Sigmoid colon (tissue), 7 donors: ENCODE measurements around the gene FHOD3. TPM values are rescaled to one million over a fixed set of nuclear protein-coding genes. Genes with fewer than 3 reads are reported as not detected.
"Not testable (repeated sequence)": the region's sequence is repeated elsewhere in the genome, so short reads cannot be mapped to it uniquely, and the experiment has no call there.

Experiments used
- DNase-seq: peaks from one replicate; pipeline ENCODE4 v3.0.0-alpha.2; 2019
- H3K27ac ChIP-seq, 4 donors: fragments of 200-600 bp; sonication (generic); one replicate each; pipeline ENCODE4 v1.5.1; 2016 to 2019; ENCODE audit warnings: mild to moderate bottlenecking in 1 of 4
- H3K27me3 ChIP-seq, 3 donors: fragments of 200-600 bp; sonication (generic); one replicate each; pipeline ENCODE4 v1.5.1; 2019; ENCODE audit warnings: mild to moderate bottlenecking in 1 of 3
- H3K36me3 ChIP-seq, 4 donors: fragments of 200-600 bp; sonication (generic); one replicate each; pipeline ENCODE4 v1.5.1; 2016 to 2019
- H3K4me1 ChIP-seq, 4 donors: fragments of 200-600 bp; sonication (generic); one replicate each; pipeline ENCODE4 v1.5.1; 2017 to 2019
- H3K4me3 ChIP-seq, 4 donors: fragments of 200-600 bp; sonication (generic); one replicate each; pipeline ENCODE4 v1.5.1; 2017 to 2019; ENCODE audit warnings: mild to moderate bottlenecking in 2 of 4, moderate library complexity in 1 of 4
- H3K9me3 ChIP-seq, 4 donors: fragments of 200-600 bp in 3 of 4; sonication (generic) in 3 of 4; one replicate each; pipeline versions ENCODE4 v1.5.1 to v1.6.1; 2013 to 2019
- CTCF ChIP-seq, 4 experiments: fragments of 450-650 bp in 3 of 4; fragments of 200-600 bp in 1 of 4; IDR thresholded peaks; one replicate each; pipeline ENCODE4 v1.5.1; 2016 to 2019; ENCODE audit warnings: antibody characterized with exemption in 4 of 4, mild to moderate bottlenecking in 3 of 4, moderate library complexity in 2 of 4
- EP300 ChIP-seq, 4 donors: sonication (generic); formaldehyde crosslinking; IDR thresholded peaks; one replicate each; pipeline ENCODE4 v1.6.1; 2017; ENCODE audit warnings: antibody characterized with exemption in 4 of 4
- POLR2A ChIP-seq, 2 donors: fragments of 450-650 bp; IDR thresholded peaks; one replicate each; pipeline ENCODE4 v1.6.1; 2016; ENCODE audit warnings: antibody characterized with exemption in 2 of 2, mild to moderate bottlenecking in 2 of 2, moderate library complexity in 2 of 2
- POLR2AphosphoS5 ChIP-seq, 4 donors: sonication (generic); formaldehyde crosslinking; IDR thresholded peaks; one replicate each; pipeline ENCODE4 v1.6.1; 2017; ENCODE audit warnings: antibody characterized with exemption in 4 of 4
- WGBS, 2 donors: extraction: QIAGEN DNeasy Blood & Tissue Kit; methylation state at CpG; one replicate each; pipeline ENCODE4 v1.1.7; 2013; 5-methylcytosine and 5-hydroxymethylcytosine counted together
- intact Hi-C: fragments of 100-400 bp; cut with DNase I; formaldehyde crosslinking; loops from one replicate; pipeline ENCODE4 v1.15.1; 2023
- polyA plus RNA-seq, 3 donors: library from polyadenylated mRNA; stranded (reverse); fragments of 200-250 nt; gene quantifications; one replicate each; pipeline ENCODE4 v1.2.3, GENCODE V29; 2013
- total RNA-seq, 4 donors: library from RNA; depleted of rRNA; stranded (reverse); fragments of >200 nt; gene quantifications; one replicate each; pipeline ENCODE4 v1.1.0, GENCODE V29; 2016
- donor health status: healthy with polysubstance abuse.
- donor health status: Bipolar disorder and iron deficiency.
- donor health status: healthy.

FHOD3 gene
- total and polyA plus RNA-seq, 7 donors: 1.2 to 24.9 (median 9.5) TPM

DNA sequence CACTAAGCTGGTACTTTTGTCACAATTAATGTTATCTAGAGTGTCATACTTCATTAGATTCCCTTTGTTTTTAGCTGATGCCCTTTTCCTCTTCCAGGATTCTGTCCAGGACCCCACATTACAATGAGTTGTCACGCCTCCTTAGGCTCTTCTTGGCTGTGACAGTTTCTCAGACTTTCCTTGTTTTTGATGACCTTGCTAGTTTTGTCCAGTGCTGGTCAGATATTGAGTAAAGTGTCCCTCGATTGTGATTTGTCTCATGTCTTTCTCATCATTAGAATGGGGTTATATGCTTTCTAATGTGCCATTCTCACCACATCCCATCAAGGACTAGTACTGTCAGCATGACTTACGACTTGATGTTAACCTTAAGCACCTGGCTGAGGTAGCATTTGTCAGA, 162.3 kb downstream of the FHOD3 start:
- H3K9me3 ChIP-seq: no peaks in the 10 kb centered on the region
- no peaks in the 10 kb centered on the region for H3K27me3 ChIP-seq
- intact Hi-C loops: no loop called here
- TF ChIP-seq POLR2A (IDR thresholded peaks at IDR 0.05) (no peak), CTCF (IDR thresholded peaks at IDR 0.05) (no peak), EP300 (IDR thresholded peaks at IDR 0.05) (no peak), POLR2AphosphoS5 (IDR thresholded peaks at IDR 0.05) (no peak)
- no peaks in the 10 kb centered on the region for H3K4me1 ChIP-seq
- no peak for DNase-seq
- H3K4me3 ChIP-seq: no peak overlapping the region
- WGBS, 2 donors: 75% methylated on average over 3 of the region's 3 CpGs
- H3K36me3 ChIP-seq: no peaks in the 10 kb centered on the region
- no peak overlapping the region for H3K27ac ChIP-seq

GRCh38 chr18:36460324-36460850, 162.9 kb downstream of the FHOD3 start:
- H3K36me3 ChIP-seq: no peaks in the 10 kb centered on the region
- WGBS, 2 donors: 82% methylated on average over 2 of the region's 2 CpGs
- intact Hi-C loops: no loop called here
- no peaks in the 10 kb centered on the region for H3K9me3 ChIP-seq
- no peak overlapping the region for H3K27ac ChIP-seq
- DNase-seq: no peak
- no peak overlapping the region for H3K4me3 ChIP-seq
- TF ChIP-seq POLR2A (IDR thresholded peaks at IDR 0.05) (no peak), POLR2AphosphoS5 (IDR thresholded peaks at IDR 0.05) (no peak), EP300 (IDR thresholded peaks at IDR 0.05) (no peak), CTCF (IDR thresholded peaks at IDR 0.05) (no peak)
- no peaks in the 10 kb centered on the region for H3K27me3 ChIP-seq
- H3K4me1 ChIP-seq: no peaks in the 10 kb centered on the region

- no peak for TF ChIP-seq POLR2A (IDR thresholded peaks at IDR 0.05)
- no peak for TF ChIP-seq POLR2AphosphoS5 (IDR thresholded peaks at IDR 0.05)
- no peak for TF ChIP-seq CTCF (IDR thresholded peaks at IDR 0.05)
- TF ChIP-seq EP300 (IDR thresholded peaks at IDR 0.05): no peak
- no peak for DNase-seq
- Histone ChIP-seq H3K36me3 (no peaks in the 10 kb centered on the region), H3K4me3 (no peak overlapping the region), H3K27ac (no peak overlapping the region), H3K4me1 (no peaks in the 10 kb centered on the region), H3K27me3 (no peaks in the 10 kb centered on the region), H3K9me3 (no peaks in the 10 kb centered on the region)
- WGBS, 2 donors: 89 to 94% methylated on average over 3 of the region's 3 CpGs
- intact Hi-C loops: no loop called here
Measured at GRCh38 chr18:36460854-36461253, 163.3 kb downstream of the FHOD3 start.

DNA sequence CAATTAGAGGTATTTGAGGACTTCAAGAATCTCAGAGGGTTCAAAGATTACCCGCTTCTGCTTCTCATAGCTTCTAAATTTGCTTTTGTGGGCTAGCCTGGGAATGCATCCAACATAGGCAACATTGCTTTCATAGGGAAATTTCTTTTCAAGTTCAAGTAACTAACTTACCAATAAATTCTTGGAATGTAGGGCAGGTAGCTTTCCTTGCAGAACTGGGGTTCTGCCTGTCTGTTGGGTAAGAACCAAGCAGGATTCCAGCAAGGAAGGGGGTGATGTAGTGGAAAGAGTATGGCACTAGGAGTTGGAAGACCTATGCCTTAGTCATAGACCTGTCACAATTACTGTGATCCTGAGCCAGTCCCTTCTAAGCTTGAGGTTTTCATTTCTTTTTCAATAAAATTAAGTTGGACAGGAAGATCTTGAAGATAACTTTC, 164.1 kb downstream of the FHOD3 start:
- Histone ChIP-seq H3K27ac (no peak overlapping the region), H3K4me3 (no peak overlapping the region), H3K4me1 (no peaks in the 10 kb centered on the region), H3K27me3 (no peaks in the 10 kb centered on the region), H3K36me3 (no peaks in the 10 kb centered on the region), H3K9me3 (no peaks in the 10 kb centered on the region)
- intact Hi-C loops: no loop called here
- WGBS, 2 donors: 90 to 92% methylated on average over 1 of the region's 1 CpG
- DNase-seq: no peak
- TF ChIP-seq POLR2A (IDR thresholded peaks at IDR 0.05): no peak
- TF ChIP-seq CTCF (IDR thresholded peaks at IDR 0.05): no peak
- no peak for TF ChIP-seq EP300 (IDR thresholded peaks at IDR 0.05)
- no peak for TF ChIP-seq POLR2AphosphoS5 (IDR thresholded peaks at IDR 0.05)

DNA sequence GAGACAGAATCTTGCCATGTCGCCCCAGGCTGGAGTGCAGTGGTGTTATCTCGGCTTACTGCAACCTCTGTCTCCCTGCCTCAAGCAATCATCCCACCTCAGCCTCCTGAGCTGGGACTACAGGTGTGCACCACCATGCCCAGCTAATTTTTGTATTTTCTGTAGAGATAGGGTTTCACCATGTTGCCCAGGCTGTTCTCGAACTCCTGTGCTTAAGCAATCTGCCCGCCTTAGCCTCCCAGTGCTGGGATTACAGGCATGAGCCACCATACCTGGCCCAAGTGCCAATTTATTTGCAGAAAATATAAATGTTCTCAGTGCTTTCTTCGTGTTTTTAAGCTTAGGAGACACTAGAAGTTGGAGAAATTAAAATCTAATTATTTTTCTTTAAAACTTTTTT, 166.0 kb downstream of the FHOD3 start:
- H3K9me3 ChIP-seq, H3K4me1 ChIP-seq, H3K36me3 ChIP-seq, H3K27me3 ChIP-seq, H3K27ac ChIP-seq, intact Hi-C loops, DNase-seq, H3K4me3 ChIP-seq: not testable (repeated sequence)
- 90 to 95% methylated on average over 5 of the region's 5 CpGs for WGBS, 2 donors
